Dedifferentiated amniotic fluid mesenchymal stem cell (primary cell): ENCODE results near the gene ITPR3.

ENCODE experiments used
- DNase-seq: peaks from one replicate; pipeline ENCODE4 v3.0.0-alpha.2; 2016; ENCODE audit errors: extremely low spot score

Gene ITPR3

GRCh38 chr6:33719326-33719987, 98.3 kb downstream of the ITPR3 start:
- no peak for DNase-seq

GRCh38 chr6:33720998-33721397, 99.9 kb downstream of the ITPR3 start:
- no peak for DNase-seq

DNA sequence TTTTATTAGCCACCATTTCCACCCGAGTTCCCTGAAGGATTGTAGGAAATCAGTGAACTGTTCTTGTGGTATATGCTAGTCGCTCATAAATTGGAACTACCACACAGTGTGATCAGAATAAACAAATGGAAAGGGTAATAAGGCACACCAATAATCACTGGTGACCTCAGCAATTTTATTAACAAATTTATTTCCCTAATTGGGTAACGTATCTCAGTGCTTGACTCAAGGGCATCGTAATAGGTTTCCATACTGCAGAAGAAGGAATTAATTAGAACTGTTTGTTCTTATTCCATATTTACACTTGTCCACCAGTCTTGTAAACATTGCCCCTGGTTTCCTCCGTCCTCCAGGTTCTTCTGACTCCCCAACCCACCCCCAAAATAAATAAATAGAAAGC, 100.4 kb downstream of the ITPR3 start:
- DNase-seq: no peak

DNA sequence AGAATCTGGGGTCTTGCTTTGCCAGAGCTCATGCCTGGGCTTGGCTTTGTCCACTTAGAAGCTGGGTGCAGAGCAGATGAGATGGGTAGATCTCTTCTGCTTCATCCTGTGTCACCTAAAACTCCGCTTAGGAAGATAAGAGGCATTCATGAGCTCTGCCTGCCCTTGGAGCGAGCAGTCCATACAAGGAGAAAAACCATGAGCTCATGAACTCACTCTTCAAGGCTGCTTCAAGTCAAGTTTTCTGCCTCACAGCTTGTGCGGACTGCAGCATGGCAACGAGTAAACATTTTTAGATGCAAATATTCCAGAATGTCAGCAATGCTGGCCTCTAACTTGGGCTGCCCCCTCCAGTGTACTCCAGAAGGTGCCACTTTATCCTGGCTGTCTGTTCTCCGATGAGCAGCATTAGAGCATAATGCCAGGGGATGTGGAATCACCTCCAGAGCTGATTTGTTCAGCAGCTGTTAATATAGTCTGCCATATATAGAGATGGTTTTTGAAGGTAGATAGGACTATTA, 101.0 kb downstream of the ITPR3 start:
- no peak for DNase-seq

DNA sequence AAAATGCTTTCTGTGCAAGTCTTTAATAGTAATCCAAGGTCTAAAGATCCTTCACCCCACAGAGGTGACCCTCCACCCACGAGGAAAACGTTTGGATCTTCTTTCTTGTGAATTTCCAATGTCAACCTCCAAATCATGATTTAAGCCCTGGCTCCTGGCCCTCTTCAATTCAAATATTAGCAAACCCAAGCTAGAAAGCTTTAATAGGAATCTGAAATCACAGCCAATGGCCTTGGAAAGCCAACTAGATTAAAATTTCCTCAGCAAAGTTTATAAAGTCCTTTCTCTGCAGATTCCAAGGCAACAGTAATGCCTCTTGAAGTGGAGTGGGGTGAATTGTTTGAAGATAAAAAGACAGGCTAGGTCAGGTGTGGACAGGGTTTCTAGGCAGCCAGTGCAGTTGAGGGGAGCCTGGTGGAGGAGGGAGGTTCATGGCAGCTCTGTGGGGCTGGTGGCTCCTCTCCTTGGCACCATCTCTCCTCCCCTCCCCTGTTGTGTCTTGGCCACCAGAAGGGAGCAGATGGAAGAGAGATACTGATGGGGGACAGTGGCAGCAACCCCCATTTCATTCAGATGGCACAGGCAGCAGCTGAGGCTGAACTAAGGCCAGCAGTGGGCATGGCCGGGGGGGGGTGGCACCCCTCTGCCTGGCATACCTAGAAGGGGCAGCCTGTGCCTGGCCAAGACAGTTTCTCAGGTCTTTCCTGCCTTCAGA, 102.4 kb downstream of the ITPR3 start:
- no peak for DNase-seq

GRCh38 chr6:33724102-33725023, 103.2 kb downstream of the ITPR3 start:
- DNase-seq: no peak

- no peak for DNase-seq
Observed at GRCh38 chr6:33725222-33725621, 104.1 kb downstream of the ITPR3 start.

GRCh38 chr6:33725891-33726673, 105.0 kb downstream of the ITPR3 start:
- DNase-seq: no peak

- DNase-seq: no peak
Observed at GRCh38 chr6:33726696-33727095, 105.6 kb downstream of the ITPR3 start.

- no peak for DNase-seq
Observed at GRCh38 chr6:33727126-33727525, 106.0 kb downstream of the ITPR3 start.

- DNase-seq: no peak
Observed at GRCh38 chr6:33727932-33728331, 106.8 kb downstream of the ITPR3 start.

- DNase-seq: no peak
Observed at GRCh38 chr6:33728438-33728837, 107.3 kb downstream of the ITPR3 start.

GRCh38 chr6:33729059-33729458, 107.9 kb downstream of the ITPR3 start:
- DNase-seq: no peak

- DNase-seq: no peak
Observed at GRCh38 chr6:33730611-33731010, 109.5 kb downstream of the ITPR3 start.

GRCh38 chr6:33731035-33731434, 109.9 kb downstream of the ITPR3 start:
- DNase-seq: no peak

DNA sequence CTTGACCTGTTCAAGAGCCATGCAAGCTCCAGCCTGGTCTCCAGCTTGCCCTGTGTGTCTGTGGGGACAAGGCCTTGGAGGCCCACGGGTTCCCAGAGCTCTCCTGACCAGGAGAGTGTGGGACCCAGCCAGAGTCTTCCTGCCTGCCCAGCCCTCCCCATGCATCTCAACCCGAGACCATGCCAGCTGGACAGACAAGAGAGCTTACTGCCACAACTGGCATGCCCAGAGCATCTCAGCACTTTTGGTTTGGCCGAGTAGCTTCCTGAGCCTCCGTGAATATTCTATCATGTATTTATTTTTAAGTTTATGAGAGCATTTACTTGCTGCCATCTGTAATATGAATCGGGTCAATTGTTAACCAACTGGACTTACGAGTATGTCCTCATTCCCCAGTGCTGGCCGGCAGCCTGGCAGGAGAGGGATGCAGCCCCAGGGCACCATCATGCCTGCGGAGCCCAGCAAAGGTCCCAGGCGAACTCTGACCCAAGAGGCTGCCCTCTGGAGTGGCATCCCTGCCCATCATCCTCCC, 110.7 kb downstream of the ITPR3 start:
- no peak for DNase-seq

DNA sequence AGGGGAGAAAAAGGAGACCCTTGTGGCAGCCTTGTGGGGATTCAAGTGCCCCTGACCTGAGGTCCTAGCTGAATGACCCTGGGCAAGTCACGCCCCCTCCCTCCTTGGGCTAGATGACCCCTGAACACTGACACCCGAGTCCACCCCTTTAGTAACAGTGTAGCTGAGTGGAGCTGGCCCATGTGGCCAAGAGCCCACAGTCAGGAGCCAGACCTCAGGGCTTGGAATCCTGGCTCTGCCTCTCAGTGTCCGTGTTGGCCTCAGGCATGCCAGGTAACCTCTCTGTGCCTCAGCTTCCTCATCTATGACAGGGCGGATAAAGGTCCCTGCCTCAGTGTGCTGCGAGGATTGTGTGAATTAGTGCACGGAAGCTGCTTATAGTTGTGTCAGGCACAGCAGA, 111.3 kb downstream of the ITPR3 start:
- DNase-seq: no peak

DNA sequence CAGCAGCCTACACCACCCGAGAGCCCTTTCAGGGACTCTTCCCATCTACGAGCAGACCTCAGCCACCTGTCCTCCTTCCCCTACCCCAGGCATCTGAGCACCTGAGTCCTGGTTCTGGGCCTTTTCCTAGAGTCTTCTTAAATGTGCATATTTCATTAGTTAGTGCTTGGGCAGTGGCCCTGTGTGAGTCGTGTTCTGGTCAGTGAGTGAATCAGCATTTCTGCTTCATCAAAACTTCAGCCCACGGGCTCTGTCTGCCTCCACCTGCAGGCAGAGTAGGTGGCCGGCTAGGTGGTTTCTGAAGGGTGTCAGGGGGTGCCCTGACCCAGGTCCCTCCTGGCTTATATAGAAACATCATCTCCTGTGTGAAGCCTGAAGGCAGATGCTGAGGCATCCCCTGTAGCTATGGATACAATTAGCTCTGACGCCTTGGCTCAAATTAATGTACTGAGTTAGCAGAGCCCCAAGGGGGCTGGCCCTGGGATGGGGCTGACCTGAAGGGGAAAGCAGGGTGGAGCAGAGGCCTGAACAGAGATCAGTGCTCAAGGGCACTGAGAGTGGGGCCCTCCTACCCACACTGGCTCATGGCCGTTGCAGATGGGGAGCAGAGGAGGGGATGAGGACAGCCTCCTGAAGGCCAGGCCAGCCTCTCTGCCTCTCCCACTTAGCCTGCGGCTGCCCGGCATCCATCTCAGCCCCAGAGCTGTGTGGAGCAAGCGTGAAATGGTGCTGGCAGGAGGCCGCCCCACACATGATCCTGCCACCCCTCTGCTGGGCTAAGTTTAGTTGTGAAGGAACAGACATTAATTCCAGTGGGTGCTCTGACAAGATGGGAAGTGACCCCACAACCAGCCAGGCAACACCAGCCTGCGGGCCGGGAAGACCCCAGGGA, 111.9 kb downstream of the ITPR3 start:
- DNase-seq: no peak

DNA sequence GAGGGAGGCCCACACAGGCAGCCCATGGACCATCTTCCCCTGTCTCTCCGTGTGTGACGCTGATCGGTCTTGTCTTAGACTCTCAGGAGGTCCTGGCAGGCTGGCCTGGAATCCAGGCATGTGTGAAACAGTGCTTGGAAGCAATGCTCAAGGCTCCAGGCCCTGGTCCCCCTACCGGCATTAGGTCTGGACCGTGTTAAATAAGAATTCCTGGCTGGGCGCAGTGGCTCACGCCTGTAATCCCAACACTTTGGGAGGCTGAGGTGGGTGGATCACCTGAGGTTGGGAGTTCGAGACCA, 112.5 kb downstream of the ITPR3 start:
- DNase-seq: no peak

GRCh38 chr6:33735216-33735615, 114.1 kb downstream of the ITPR3 start:
- no peak for DNase-seq
